Activated naive CD4-positive, alpha-beta T cell treated with anti-CD3 and anti-CD28 coated beads, Interleukin-2, amount 50 U/mL, for 72 hours (primary cell): ENCODE results near the gene MAGEB6. TPM values are rescaled to one million over a fixed set of nuclear protein-coding genes. Genes with fewer than 3 reads are reported as not detected.
"Not testable (repeated sequence)": the region's sequence is repeated elsewhere in the genome, so short reads cannot be mapped to it uniquely, and the experiment has no call there.

Experiments
- ATAC-seq, 2 donors: fragments of 150-1000 bp; cut with Tn5 transposase; 2 replicates each; pipeline ENCODE4 v1.10.0; 2021; ENCODE audit warnings: mild to moderate bottlenecking in 2 of 2, moderate library complexity in 2 of 2
- DNase-seq, 2 donors: peaks; one replicate each; pipeline ENCODE4 v3.0.0; 2021 to 2022; ENCODE audit warnings: low spot score in 2 of 2
- H3K27ac Mint-ChIP-seq, 2 donors: one replicate each; pipeline ENCODE4 v1.8.0; 2022; ENCODE audit warnings: mild to moderate bottlenecking in 2 of 2, mixed read lengths in 2 of 2
- H3K36me3 Mint-ChIP-seq, 2 donors: one replicate each; pipeline ENCODE4 v1.8.0; 2022; ENCODE audit warnings: mixed read lengths in 2 of 2
- H3K9me3 Mint-ChIP-seq, 2 donors: one replicate each; pipeline ENCODE4 v1.8.0; 2022; ENCODE audit warnings: mixed read lengths in 2 of 2
- total RNA-seq, 2 donors: library from RNA; stranded (reverse); gene quantifications; one replicate each; pipeline ENCODE4 v1.2.3, GENCODE V29; 2022

Gene MAGEB6
- total RNA-seq, result not detected

- Mint-ChIP-seq H3K9me3 (no peaks in the 10 kb centered on the region), H3K36me3 (no peaks in the 10 kb centered on the region), H3K27ac (no peak within 1 kb of the TSS)
- ATAC-seq (no peak), DNase-seq (no peak)
These were observed at the start of gene MAGEB6 for GRCh38 chrX:26192204-26192603. MAGEB6 (plus strand) TSS chrX:26192440; CDS start chrX:26193847, 1,407 bp downstream.

DNA sequence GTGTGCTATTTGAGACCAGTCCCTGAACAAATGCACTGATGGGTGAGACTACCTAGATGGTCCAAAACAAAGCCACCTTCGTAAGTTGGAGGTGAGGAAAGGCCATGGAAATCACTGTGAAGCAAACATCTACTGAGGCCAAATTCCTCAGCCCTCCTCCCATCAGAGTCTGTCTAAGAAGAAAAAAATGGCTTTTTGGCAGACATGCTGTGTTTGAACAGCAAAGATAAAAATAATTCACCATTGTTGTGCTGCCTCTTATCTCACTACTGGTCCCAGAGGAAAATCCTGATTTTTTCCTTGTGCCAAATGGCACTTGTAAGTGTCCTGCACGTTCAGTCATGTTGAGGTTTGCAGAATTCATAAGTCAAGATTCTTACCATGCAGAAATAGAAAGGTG is 46.2 kb upstream of the MAGEB6 start:
- H3K36me3 Mint-ChIP-seq, result no peaks in the 10 kb centered on the region
- no peak overlapping the region for H3K27ac Mint-ChIP-seq
- DNase-seq (no peak), ATAC-seq (no peak)
- H3K9me3 Mint-ChIP-seq, result peaks cover 5 to 7% of the 10 kb centered on the region in 2 donors

GRCh38 chrX:26160301-26160700 is 31.9 kb upstream of the MAGEB6 start, which contains the start of gene MAGEB6B:
MAGEB6B (plus strand) TSS chrX:26160601; CDS start chrX:26160601, 0 bp downstream.
- no peaks in the 10 kb centered on the region for H3K9me3 Mint-ChIP-seq
- no peak within 1 kb of the TSS for H3K27ac Mint-ChIP-seq
- DNase-seq (no peak), ATAC-seq (no peak)
- no peaks in the 10 kb centered on the region for H3K36me3 Mint-ChIP-seq

GRCh38 chrX:26203561-26203960 is 11.3 kb downstream of the MAGEB6 start:
- no peaks in the 10 kb centered on the region for H3K9me3 Mint-ChIP-seq
- no peak overlapping the region for H3K27ac Mint-ChIP-seq
- no peaks in the 10 kb centered on the region for H3K36me3 Mint-ChIP-seq
- ATAC-seq (no peak), DNase-seq (no peak)

GRCh38 chrX:26204717-26205116 is 12.5 kb downstream of the MAGEB6 start:
- not testable (repeated sequence) for H3K27ac Mint-ChIP-seq, ATAC-seq, DNase-seq, H3K36me3 Mint-ChIP-seq, H3K9me3 Mint-ChIP-seq

- peaks cover 0 to 1% of the 10 kb centered on the region in 2 donors for H3K9me3 Mint-ChIP-seq
- DNase-seq, result no peak
- no peak for ATAC-seq
- no peaks in the 10 kb centered on the region for H3K36me3 Mint-ChIP-seq
- H3K27ac Mint-ChIP-seq, result no peak overlapping the region
These were observed 15.8 kb downstream of the MAGEB6 start for GRCh38 chrX:26208012-26208411.

DNA sequence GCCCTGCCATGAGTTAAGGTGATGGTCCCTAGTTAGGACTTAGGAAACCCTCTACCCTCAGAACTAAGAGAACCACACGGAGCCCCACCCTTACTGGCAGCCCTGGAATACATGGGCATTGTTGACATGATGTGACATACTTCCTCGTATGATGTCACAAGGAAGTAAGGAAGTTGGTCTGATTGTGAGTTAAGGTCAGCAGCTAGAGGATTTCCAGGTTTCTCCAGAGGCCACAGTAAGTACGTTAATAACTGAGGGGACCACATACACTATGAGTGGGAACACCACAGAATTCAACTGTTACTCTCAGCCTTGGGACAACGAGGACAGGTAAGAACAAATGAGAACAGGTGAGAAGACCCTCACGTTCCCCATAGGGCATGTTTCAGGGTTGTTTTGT is 23.6 kb downstream of the MAGEB6 start, which contains the start of gene MAGEB5:
TSS of gene MAGEB5 (plus strand) at position 301 of the 400 bp plus-strand sequence. CDS start 1,133 bp downstream, outside the sequence.
- Mint-ChIP-seq H3K9me3 (peaks cover 3 to 4% of the 10 kb centered on the region in 2 donors), H3K27ac (no peak within 1 kb of the TSS)
- no peak for ATAC-seq

GRCh38 chrX:26219351-26219750 is 27.1 kb downstream of the MAGEB6 start:
- no peak for DNase-seq
- Mint-ChIP-seq H3K36me3 (no peaks in the 10 kb centered on the region), H3K27ac (no peak overlapping the region), H3K9me3 (peaks cover 0 to 3% of the 10 kb centered on the region in 2 donors)
- ATAC-seq, result no peak

More for the DNA sequence above, 23.6 kb downstream of the MAGEB6 start, which contains the start of gene MAGEB5:
- no peak for DNase-seq
- H3K36me3 Mint-ChIP-seq, result no peaks in the 10 kb centered on the region

DNA sequence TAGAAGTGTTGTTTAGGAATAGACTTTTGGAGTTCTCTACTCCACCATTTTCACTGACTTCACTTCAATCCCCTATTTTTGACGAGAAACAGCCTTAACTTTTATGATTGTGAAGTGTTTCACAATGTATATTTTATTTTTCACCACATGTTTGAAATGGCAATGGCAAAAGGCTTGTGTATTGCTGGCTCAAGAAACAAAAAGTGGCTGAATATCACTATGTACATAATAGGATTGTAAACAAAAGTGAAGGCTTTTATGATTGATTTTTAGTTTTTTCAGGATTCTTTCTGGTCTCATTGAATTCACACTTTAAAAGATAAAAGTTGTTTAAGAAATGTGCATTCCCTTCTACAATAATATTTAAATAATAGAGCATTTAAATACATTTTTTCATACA is 41.9 kb downstream of the MAGEB6 start:
- Mint-ChIP-seq H3K36me3 (no peaks in the 10 kb centered on the region), H3K27ac (no peak overlapping the region), H3K9me3 (peaks cover 0 to 11% of the 10 kb centered on the region in 2 donors)
- ATAC-seq, result no peak
- no peak for DNase-seq

Other genes with a start within 250 kb of the MAGEB6 start
- not detected for gene MAGEB18, start 54.1 kb upstream of the MAGEB6 start, total RNA-seq
- not detected for gene MAGEB6B, start 31.8 kb upstream of the MAGEB6 start, total RNA-seq
- gene MAGEB5, start 23.7 kb downstream of the MAGEB6 start, total RNA-seq, result not detected